Measurements from ENCODE around the gene COL3A1.

Gene COL3A1

GRCh38 chr2:188963741-188964140 lies 10.4 kb upstream of the COL3A1 start:
- no peaks in the 10 kb centered on the region for H3K9me2 ChIP-seq (replicated peaks; ENCODE audit: insufficient read depth, low read length)
- H3K27me3 ChIP-seq (ENCODE audit: low read length) = no peaks in the 10 kb centered on the region
- no peak overlapping the region for H3K9ac ChIP-seq (ENCODE audit: low read length)
- H4K20me1 ChIP-seq (ENCODE audit: low read depth, low read length) = no peaks in the 10 kb centered on the region
- no peak overlapping the region for H3K4me2 ChIP-seq (ENCODE audit: low read depth, low read length, poor library complexity, severe bottlenecking)
- H3K4me3 ChIP-seq (ENCODE audit: insufficient read depth, low read length, poor library complexity, severe bottlenecking) = no peak overlapping the region
- no peaks in the 10 kb centered on the region for H3F3A ChIP-seq (ENCODE audit: insufficient read depth)
- H3K36me3 ChIP-seq (ENCODE audit: low read length) = no peaks in the 10 kb centered on the region
- no peaks in the 10 kb centered on the region for H3K79me2 ChIP-seq (ENCODE audit: insufficient read depth, low read length)
- H3K27ac ChIP-seq (ENCODE audit: low read depth, low read length) = no peak overlapping the region
- H2AFZ ChIP-seq (ENCODE audit: low read depth, low read length, severe bottlenecking) = no peak overlapping the region
- no peaks in the 10 kb centered on the region for H3K9me3 ChIP-seq (ENCODE audit: insufficient read depth, low read length)
- TF ChIP-seq EZH2phosphoT487 (conservative IDR thresholded peaks at IDR 0.05; ENCODE audit: low read length) (no peak), CTCF (IDR thresholded peaks at IDR 0.05; ENCODE audit: insufficient read depth, low read length, poor library complexity, severe bottlenecking) (no peak)

GRCh38 chr2:188964976-188965546 lies 9.1 kb upstream of the COL3A1 start:
- H3K4me3 ChIP-seq (ENCODE audit: insufficient read depth, low read length, poor library complexity, severe bottlenecking) = no peak overlapping the region

GRCh38 chr2:188965563-188965962 lies 8.6 kb upstream of the COL3A1 start:
- Histone ChIP-seq H3K4me2 (ENCODE audit: low read depth, low read length, poor library complexity, severe bottlenecking) (no peak overlapping the region), H3K9me3 (ENCODE audit: insufficient read depth, low read length) (no peaks in the 10 kb centered on the region), H4K20me1 (ENCODE audit: low read depth, low read length) (no peaks in the 10 kb centered on the region), H3K4me3 (ENCODE audit: insufficient read depth, low read length, poor library complexity, severe bottlenecking) (no peak overlapping the region), H3K9me2 (replicated peaks; ENCODE audit: insufficient read depth, low read length) (no peaks in the 10 kb centered on the region), H3K27ac (ENCODE audit: low read depth, low read length) (no peak overlapping the region), H3K9ac (ENCODE audit: low read length) (no peak overlapping the region), H3K79me2 (ENCODE audit: insufficient read depth, low read length) (no peaks in the 10 kb centered on the region), H3F3A (ENCODE audit: insufficient read depth) (no peaks in the 10 kb centered on the region), H3K36me3 (ENCODE audit: low read length) (no peaks in the 10 kb centered on the region), H2AFZ (ENCODE audit: low read depth, low read length, severe bottlenecking) (no peak overlapping the region), H3K27me3 (ENCODE audit: low read length) (no peaks in the 10 kb centered on the region)
- TF ChIP-seq EZH2phosphoT487 (conservative IDR thresholded peaks at IDR 0.05; ENCODE audit: low read length) (no peak), CTCF (IDR thresholded peaks at IDR 0.05; ENCODE audit: insufficient read depth, low read length, poor library complexity, severe bottlenecking) (no peak)

More at GRCh38 chr2:188964976-188965546, 9.1 kb upstream of the COL3A1 start:
- Histone ChIP-seq H3K79me2 (ENCODE audit: insufficient read depth, low read length) (no peaks in the 10 kb centered on the region), H3K9me3 (ENCODE audit: insufficient read depth, low read length) (no peaks in the 10 kb centered on the region), H3K9ac (ENCODE audit: low read length) (no peak overlapping the region), H3K27ac (ENCODE audit: low read depth, low read length) (no peak overlapping the region), H3F3A (ENCODE audit: insufficient read depth) (no peaks in the 10 kb centered on the region), H3K4me2 (ENCODE audit: low read depth, low read length, poor library complexity, severe bottlenecking) (no peak overlapping the region), H3K27me3 (ENCODE audit: low read length) (no peaks in the 10 kb centered on the region), H3K36me3 (ENCODE audit: low read length) (no peaks in the 10 kb centered on the region), H2AFZ (ENCODE audit: low read depth, low read length, severe bottlenecking) (no peak overlapping the region), H4K20me1 (ENCODE audit: low read depth, low read length) (no peaks in the 10 kb centered on the region), H3K9me2 (replicated peaks; ENCODE audit: insufficient read depth, low read length) (no peaks in the 10 kb centered on the region)
- TF ChIP-seq EZH2phosphoT487 (conservative IDR thresholded peaks at IDR 0.05; ENCODE audit: low read length) (no peak), CTCF (IDR thresholded peaks at IDR 0.05; ENCODE audit: insufficient read depth, low read length, poor library complexity, severe bottlenecking) (no peak)

Measured in SU-DHL-6 (cell line).